Panc1 (cell line): ENCODE data around the gene CTF1. TPM values are rescaled to one million over a fixed set of nuclear protein-coding genes. Genes with fewer than 3 reads are reported as not detected.

ENCODE experiments used
- ATAC-seq: fragments of 200-7000 bp; cut with Tn5 transposase; 2 replicates; pipeline ENCODE4 v1.9.1; 2020; ENCODE audit warnings: mild to moderate bottlenecking, moderate library complexity
- BruUV-seq: library from RNA; stranded (reverse); fragments of 400-500 nt; replicated peaks from 2 replicates; lab custom pipeline; 2021; lab: Mats Ljungman, UMichigan
- CTCF ChIA-PET: fragments of 300-600 bp; sonication (Branson Sonifier 250); formaldehyde crosslinking; loops from one replicate; lab custom pipeline; 2022; ENCODE audit warnings: antibody characterized with exemption; lab: Charles Lee
- POLR2A ChIA-PET: fragments of 300-600 bp; sonication (Branson Sonifier 250); formaldehyde crosslinking; loops from one replicate; lab custom pipeline; 2022; ENCODE audit warnings: antibody characterized with exemption; lab: Charles Lee
- DNase-seq: peaks from one replicate; pipeline ENCODE4 v3.0.0-alpha.2; 2010; ENCODE audit warnings: low read depth, low spot score
- H3K27ac ChIP-seq: 2 replicates; pipeline ENCODE4 v1.5.1; 2011; ENCODE audit warnings: mild to moderate bottlenecking, low read length, inconsistent platforms
- H3K27me3 ChIP-seq: fragments of 200-500 bp; sonication (Bioruptor generic); 2 replicates; pipeline ENCODE4 v1.6.0; 2014; ENCODE audit warnings: low read length, inconsistent platforms; ENCODE audit not compliant: control insufficient read depth, insufficient read depth
- H3K36me3 ChIP-seq: fragments of 200-500 bp; sonication (Bioruptor generic); 2 replicates; pipeline ENCODE4 v1.5.1; 2014; ENCODE audit warnings: inconsistent platforms, mild to moderate bottlenecking, low read length, moderate library complexity; ENCODE audit not compliant: control insufficient read depth, insufficient read depth
- H3K4me1 ChIP-seq: 2 replicates; pipeline ENCODE4 v1.5.1; 2011; ENCODE audit warnings: inconsistent platforms, mild to moderate bottlenecking, low read length, moderate library complexity; ENCODE audit not compliant: control insufficient read depth, insufficient read depth
- H3K4me3 ChIP-seq, 2 experiments: 2 replicates each; pipeline ENCODE4 v1.5.1; 2011 to 2012; ENCODE audit warnings: low read depth in 2 of 2, low read length in 2 of 2, mild to moderate bottlenecking in 2 of 2, inconsistent platforms in 1 of 2, moderate library complexity in 1 of 2
- H3K9me3 ChIP-seq: fragments of 200-500 bp; sonication (Bioruptor generic); 2 replicates; pipeline ENCODE4 v1.5.1; 2014; ENCODE audit warnings: low read depth, mild to moderate bottlenecking, inconsistent platforms, low read length, moderate library complexity; ENCODE audit not compliant: control insufficient read depth, insufficient read depth
- POLR2AphosphoS5 ChIP-seq: IDR thresholded peaks from 2 replicates; pipeline ENCODE4 v1.6.1; 2012; ENCODE audit warnings: mild to moderate bottlenecking, low read depth, low read length, moderate library complexity
- SIN3A ChIP-seq: IDR thresholded peaks from 2 replicates; pipeline ENCODE4 v1.6.1; 2012; ENCODE audit warnings: low read depth, mild to moderate bottlenecking, low read length, moderate library complexity, borderline replicate concordance; ENCODE audit not compliant: insufficient read depth
- TCF7L2 ChIP-seq: IDR thresholded peaks from 2 replicates; pipeline ENCODE4 v1.6.1; 2011; ENCODE audit warnings: mild to moderate bottlenecking, low read depth, low read length, inconsistent platforms
- in situ Hi-C: cut with HindIII; loops from 2 replicates; pipeline ENCODE4 v1.10.0; 2016; ENCODE audit warnings: low sequenced_read_pairs, low pct_unique_long_range_greater_than_20kb
- intact Hi-C: fragments of 100-400 bp; cut with micrococcal nuclease; formaldehyde crosslinking; loops from one replicate; pipeline ENCODE4 v1.10.0; 2022; ENCODE audit not compliant: unreplicated experiment
- total RNA-seq: library from RNA; stranded (reverse); gene quantifications from one replicate; pipeline ENCODE4 v1.2.1, GENCODE V29; 2021; ENCODE audit not compliant: unreplicated experiment
- TF ChIP-seq, protein P1 (sequence below), 2 experiments: IDR thresholded peaks; 2 replicates each; pipeline ENCODE4 v1.6.1; 2011 to 2012; ENCODE audit warnings: low read depth in 2 of 2, control low read depth in 1 of 2, low read length in 1 of 2, mild to moderate bottlenecking in 1 of 2, moderate library complexity in 1 of 2; ENCODE audit not compliant: insufficient read depth in 1 of 2
- TF ChIP-seq, protein P2 (sequence below): fragments of 450-650 bp; IDR thresholded peaks from 2 replicates; pipeline ENCODE4 v1.5.1; 2017; ENCODE audit warnings: mild to moderate bottlenecking

Gene CTF1
- total RNA-seq, 1 experiment from 2014 or later: 2.9 TPM

DNA sequence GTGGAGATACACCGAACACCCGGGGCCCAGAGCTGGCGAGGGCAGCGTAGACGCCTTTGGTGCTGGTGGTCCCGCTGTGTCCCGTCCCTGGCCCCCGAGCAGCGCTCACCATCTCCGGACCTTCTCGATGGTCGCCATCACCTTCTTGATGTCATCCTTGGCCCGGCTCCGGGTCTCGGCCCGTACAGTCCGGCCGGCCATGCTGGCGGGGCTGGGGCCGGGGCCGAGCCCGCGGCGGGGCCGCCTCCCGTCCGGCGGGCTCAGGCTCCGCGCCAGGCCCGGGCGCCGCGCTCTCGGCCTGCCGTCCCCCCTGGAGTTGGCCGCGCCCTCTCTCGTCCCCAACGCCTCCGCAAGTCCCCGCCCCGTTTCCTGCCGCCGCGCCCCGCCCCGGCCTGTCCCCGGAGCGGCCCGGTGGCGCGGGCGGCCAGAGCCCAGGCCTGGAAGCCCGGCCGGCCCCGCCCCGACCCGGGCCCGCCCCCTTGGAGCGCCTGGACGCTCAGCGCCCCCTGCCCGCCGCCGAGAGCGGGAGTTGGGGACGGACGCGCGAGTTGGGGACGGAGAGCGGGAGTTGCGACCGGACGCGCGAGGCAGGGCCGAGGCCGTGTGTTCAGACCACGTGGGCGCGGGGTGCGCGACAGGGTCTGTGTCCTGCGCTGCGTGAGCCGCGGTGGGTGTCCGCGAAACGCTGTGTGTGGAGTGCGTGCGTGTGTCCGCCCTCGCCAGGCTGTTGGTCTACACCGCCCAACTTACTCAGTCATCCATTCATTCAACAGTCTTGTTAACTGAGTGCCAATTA is 2.5 kb upstream of the CTF1 start, which contains the start of gene BCL7C:
BCL7C (minus strand) TSS at position 334 of the 796 bp plus-strand sequence; CDS start at position 201, 133 bp downstream.
- ATAC-seq: peak; percentile 91
- H3K27ac ChIP-seq: peak within 1 kb of the TSS; percentile 87
- BruUV-seq: no TSS peak
- DNase-seq: no peak
- CTCF ChIA-PET: interaction anchor here (0.6 kb wide), 1 partner anchor 441 kb away, joined by 4 read pairs; no protein-coding TSS in a partner anchor
- peak; percentile 31; the same call in 1 of the 2 replicates for TF ChIP-seq SIN3A
- TF ChIP-seq, protein P1, sequence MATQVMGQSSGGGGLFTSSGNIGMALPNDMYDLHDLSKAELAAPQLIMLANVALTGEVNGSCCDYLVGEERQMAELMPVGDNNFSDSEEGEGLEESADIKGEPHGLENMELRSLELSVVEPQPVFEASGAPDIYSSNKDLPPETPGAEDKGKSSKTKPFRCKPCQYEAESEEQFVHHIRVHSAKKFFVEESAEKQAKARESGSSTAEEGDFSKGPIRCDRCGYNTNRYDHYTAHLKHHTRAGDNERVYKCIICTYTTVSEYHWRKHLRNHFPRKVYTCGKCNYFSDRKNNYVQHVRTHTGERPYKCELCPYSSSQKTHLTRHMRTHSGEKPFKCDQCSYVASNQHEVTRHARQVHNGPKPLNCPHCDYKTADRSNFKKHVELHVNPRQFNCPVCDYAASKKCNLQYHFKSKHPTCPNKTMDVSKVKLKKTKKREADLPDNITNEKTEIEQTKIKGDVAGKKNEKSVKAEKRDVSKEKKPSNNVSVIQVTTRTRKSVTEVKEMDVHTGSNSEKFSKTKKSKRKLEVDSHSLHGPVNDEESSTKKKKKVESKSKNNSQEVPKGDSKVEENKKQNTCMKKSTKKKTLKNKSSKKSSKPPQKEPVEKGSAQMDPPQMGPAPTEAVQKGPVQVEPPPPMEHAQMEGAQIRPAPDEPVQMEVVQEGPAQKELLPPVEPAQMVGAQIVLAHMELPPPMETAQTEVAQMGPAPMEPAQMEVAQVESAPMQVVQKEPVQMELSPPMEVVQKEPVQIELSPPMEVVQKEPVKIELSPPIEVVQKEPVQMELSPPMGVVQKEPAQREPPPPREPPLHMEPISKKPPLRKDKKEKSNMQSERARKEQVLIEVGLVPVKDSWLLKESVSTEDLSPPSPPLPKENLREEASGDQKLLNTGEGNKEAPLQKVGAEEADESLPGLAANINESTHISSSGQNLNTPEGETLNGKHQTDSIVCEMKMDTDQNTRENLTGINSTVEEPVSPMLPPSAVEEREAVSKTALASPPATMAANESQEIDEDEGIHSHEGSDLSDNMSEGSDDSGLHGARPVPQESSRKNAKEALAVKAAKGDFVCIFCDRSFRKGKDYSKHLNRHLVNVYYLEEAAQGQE (IDR thresholded peaks at IDR 0.05; ENCODE audit: insufficient read depth in 1 of 2, low read depth in 2 of 2, low read length in 1 of 2): no peak; a peak in 1 of 4 replicates
- no peak for TF ChIP-seq TCF7L2
- TF ChIP-seq, protein P2, sequence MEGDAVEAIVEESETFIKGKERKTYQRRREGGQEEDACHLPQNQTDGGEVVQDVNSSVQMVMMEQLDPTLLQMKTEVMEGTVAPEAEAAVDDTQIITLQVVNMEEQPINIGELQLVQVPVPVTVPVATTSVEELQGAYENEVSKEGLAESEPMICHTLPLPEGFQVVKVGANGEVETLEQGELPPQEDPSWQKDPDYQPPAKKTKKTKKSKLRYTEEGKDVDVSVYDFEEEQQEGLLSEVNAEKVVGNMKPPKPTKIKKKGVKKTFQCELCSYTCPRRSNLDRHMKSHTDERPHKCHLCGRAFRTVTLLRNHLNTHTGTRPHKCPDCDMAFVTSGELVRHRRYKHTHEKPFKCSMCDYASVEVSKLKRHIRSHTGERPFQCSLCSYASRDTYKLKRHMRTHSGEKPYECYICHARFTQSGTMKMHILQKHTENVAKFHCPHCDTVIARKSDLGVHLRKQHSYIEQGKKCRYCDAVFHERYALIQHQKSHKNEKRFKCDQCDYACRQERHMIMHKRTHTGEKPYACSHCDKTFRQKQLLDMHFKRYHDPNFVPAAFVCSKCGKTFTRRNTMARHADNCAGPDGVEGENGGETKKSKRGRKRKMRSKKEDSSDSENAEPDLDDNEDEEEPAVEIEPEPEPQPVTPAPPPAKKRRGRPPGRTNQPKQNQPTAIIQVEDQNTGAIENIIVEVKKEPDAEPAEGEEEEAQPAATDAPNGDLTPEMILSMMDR: peak; percentile 89
- peak; percentile 45; the same call in 1 of the 2 replicates for TF ChIP-seq POLR2AphosphoS5
- intact Hi-C loops (no loop called here), in situ Hi-C loops (no loop called here)
- peak within 1 kb of the TSS; percentile 72 to 80 for H3K4me3 ChIP-seq
- H3K27me3 ChIP-seq: no peaks in the 10 kb centered on the region
- H3K36me3 ChIP-seq: no peaks in the 10 kb centered on the region
- peaks cover 24% of the 10 kb centered on the region for H3K4me1 ChIP-seq
- POLR2A ChIA-PET: no interaction called here
- no peaks in the 10 kb centered on the region for H3K9me3 ChIP-seq

DNA sequence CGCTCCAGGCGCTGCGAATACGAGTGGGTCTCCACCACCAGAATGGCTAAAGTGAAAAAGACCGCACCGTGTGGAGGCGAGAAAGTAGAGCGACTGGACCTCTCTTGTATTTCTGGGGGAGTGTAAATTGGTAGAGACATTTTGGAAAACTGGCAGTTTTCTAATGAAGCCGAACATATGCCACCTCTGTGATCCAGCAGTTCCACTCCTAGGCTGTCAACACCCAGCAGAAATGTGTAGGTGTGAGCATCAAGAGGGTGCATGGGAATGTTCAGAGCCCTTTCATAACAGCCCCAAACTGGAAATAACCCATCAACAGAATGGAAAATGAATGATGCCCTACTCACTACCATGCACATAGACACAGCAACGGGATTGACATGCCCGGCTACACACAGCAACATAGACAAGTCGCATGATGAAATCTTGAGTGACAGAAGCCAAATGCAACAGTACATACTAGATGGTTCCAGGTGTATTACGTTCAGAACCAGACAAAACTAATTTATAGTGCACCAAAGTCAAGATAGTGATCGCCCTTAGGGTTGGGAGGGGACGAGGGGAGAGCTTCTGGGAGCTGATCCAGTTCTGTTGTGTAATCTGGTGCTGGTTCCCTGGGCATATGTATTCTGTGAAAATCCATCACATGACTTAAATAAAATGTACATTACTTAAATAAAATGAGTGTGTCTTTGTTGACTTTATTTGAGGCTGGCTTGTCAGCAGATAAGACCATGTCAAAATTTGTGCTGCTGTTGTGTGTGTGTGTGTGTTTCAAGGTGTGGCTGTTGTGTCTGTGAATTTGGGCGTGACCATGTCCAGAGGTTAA is 1.7 kb upstream of the CTF1 start:
- in situ Hi-C loops: no loop called here
- CTCF ChIA-PET: no interaction called here
- no TSS peak for BruUV-seq

More for the DNA sequence above, 1.7 kb upstream of the CTF1 start:
- peak overlapping the region; percentile 87 for H3K27ac ChIP-seq
- H3K4me3 ChIP-seq: peak overlapping the region; percentile 70 to 72
- intact Hi-C loops: no loop called here
- H3K9me3 ChIP-seq: no peaks in the 10 kb centered on the region
- H3K4me1 ChIP-seq: peaks cover 24% of the 10 kb centered on the region
- no peaks in the 10 kb centered on the region for H3K36me3 ChIP-seq
- ATAC-seq (no peak), DNase-seq (no peak)
- POLR2A ChIA-PET: no interaction called here
- TF ChIP-seq, protein P1 (IDR thresholded peaks at IDR 0.05; ENCODE audit: insufficient read depth in 1 of 2, low read depth in 2 of 2, low read length in 1 of 2): no peak
- TF ChIP-seq, protein P2: no peak
- no peak for TF ChIP-seq SIN3A
- no peak for TF ChIP-seq POLR2AphosphoS5
- TF ChIP-seq TCF7L2: no peak
- no peaks in the 10 kb centered on the region for H3K27me3 ChIP-seq
